Measurements from ENCODE around the gene OR10H1. TPM values are rescaled to one million over a fixed set of nuclear protein-coding genes. Genes with fewer than 3 reads are reported as not detected.

OR10H1 gene
- total and polyA plus RNA-seq, 9 of the 15 experiments (the other 6 are each of a cell fraction or from before 2014, with no cell fraction given): not detected

GRCh38 chr19:15829786-15830185 lies 14.3 kb upstream of the OR10H1 start:
- CTCF ChIA-PET (ENCODE audit: low intra/inter-chr PET ratio): no interaction called here
- POLR2A ChIA-PET: interaction anchor here (0.8 to 1.1 kb wide), 3 partner anchors 14 to 34 kb away, joined by 3 to 4 read pairs (median 3); partner anchors contain the start of gene OR10H1
- H3K4me2 ChIP-seq (ENCODE audit: insufficient read depth, low read length): peak overlapping the region; percentile 88

More at GRCh38 chr19:15829786-15830185, 14.3 kb upstream of the OR10H1 start:
- TF ChIP-seq GABPA (tag; conservative IDR thresholded peaks at IDR 0.05; ENCODE audit: low read depth) (0 out of 2 replicates have a peak, but pooled peaks have one; percentile 5), CHD1 (IDR thresholded peaks at IDR 0.05; ENCODE audit: low read length) (peak; percentile 95), TAF9B (IDR thresholded peaks at IDR 0.05; ENCODE audit: partially characterized antibody) (peak; percentile 20), NCOR1 (IDR thresholded peaks at IDR 0.05) (no peak), CHCHD3 (CRISPR knock-in tag; IDR thresholded peaks at IDR 0.05) (no peak)
- TF ChIP-seq, protein P1, sequence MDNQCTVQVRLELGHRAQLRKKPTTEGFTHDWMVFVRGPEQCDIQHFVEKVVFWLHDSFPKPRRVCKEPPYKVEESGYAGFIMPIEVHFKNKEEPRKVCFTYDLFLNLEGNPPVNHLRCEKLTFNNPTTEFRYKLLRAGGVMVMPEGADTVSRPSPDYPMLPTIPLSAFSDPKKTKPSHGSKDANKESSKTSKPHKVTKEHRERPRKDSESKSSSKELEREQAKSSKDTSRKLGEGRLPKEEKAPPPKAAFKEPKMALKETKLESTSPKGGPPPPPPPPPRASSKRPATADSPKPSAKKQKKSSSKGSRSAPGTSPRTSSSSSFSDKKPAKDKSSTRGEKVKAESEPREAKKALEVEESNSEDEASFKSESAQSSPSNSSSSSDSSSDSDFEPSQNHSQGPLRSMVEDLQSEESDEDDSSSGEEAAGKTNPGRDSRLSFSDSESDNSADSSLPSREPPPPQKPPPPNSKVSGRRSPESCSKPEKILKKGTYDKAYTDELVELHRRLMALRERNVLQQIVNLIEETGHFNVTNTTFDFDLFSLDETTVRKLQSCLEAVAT (IDR thresholded peaks at IDR 0.05): peak; percentile 39 to 71; a peak in 2 of 4 replicates
- DNase-seq (ENCODE audit: extremely low read depth in 1 of 4, low spot score in 3 of 4) (no peak), FAIRE-seq (no peak), ATAC-seq (no peak)
- in situ Hi-C loops (cut with MboI) (no loop called here), intact Hi-C loops (cut with micrococcal nuclease) (no loop called here)
- no peaks in the 10 kb centered on the region for H4K20me1 ChIP-seq (replicated peaks; ENCODE audit: control insufficient read depth, insufficient read depth, low read length)
- no TSS peak for BruUV-seq (replicated peaks)
- H3K9me1 ChIP-seq (ENCODE audit: control insufficient read depth, insufficient read depth, low read length): no peaks in the 10 kb centered on the region
- H3K79me2 ChIP-seq (ENCODE audit: control insufficient read depth, insufficient read depth, low read length): peaks cover 67% of the 10 kb centered on the region
- peaks cover 45% of the 10 kb centered on the region for H3K36me3 ChIP-seq (ENCODE audit: control insufficient read depth, insufficient read depth, low read length)
- no peaks in the 10 kb centered on the region for H3K27me3 ChIP-seq (ENCODE audit: control insufficient read depth in 2 of 2, insufficient read depth in 2 of 2, low read length in 2 of 2)
- H3K27ac ChIP-seq (ENCODE audit: extremely low read depth, low read depth, low read length): peak overlapping the region; percentile 83
- H2AFZ ChIP-seq (ENCODE audit: low read depth, low read length): no peak overlapping the region; the same call in 1 of the 2 replicates
- H3K4me3 ChIP-seq: peak overlapping the region; percentile 54
- peak overlapping the region; percentile 80 to 90; a peak in 3 of 4 replicates for H3K9ac ChIP-seq (ENCODE audit: insufficient read depth in 1 of 2, low read depth in 2 of 2, low read length in 2 of 2)
- 7% methylated on average over 8 of the region's 8 CpGs for WGBS (ENCODE audit: insufficient coverage, low coverage, missing lambda C conversion rate)
- H3K4me1 ChIP-seq (replicated peaks in 1 of 2; ENCODE audit: control insufficient read depth in 2 of 2, insufficient read depth in 2 of 2, low read length in 2 of 2): peaks cover 10 to 47% of the 10 kb centered on the region in 2 experiments
- no peaks in the 10 kb centered on the region for H3K9me3 ChIP-seq (replicated peaks; ENCODE audit: control insufficient read depth, insufficient read depth, low read depth, low read length)
